Small intestine (tissue), 7 donors: ENCODE measurements around the gene IFRD2. TPM values are rescaled to one million over a fixed set of nuclear protein-coding genes. Genes with fewer than 3 reads are reported as not detected.
"Not testable (repeated sequence)": the region's sequence is repeated elsewhere in the genome, so short reads cannot be mapped to it uniquely, and the experiment has no call there.

ENCODE experiments used
- DNase-seq, 2 donors: peaks; one replicate each; pipeline versions ENCODE4 v3.0.0 to v3.0.0-alpha.2; 2013
- FAIRE-seq: peaks from 2 replicates; lab custom pipeline; 2012; peaks lifted over from hg19 to GRCh38; lab: Jason Lieb, UNC
- H3K27ac ChIP-seq, 3 donors: one replicate each; pipeline ENCODE4 v1.5.1; 2013; ENCODE audit warnings: low read length in 2 of 3, mild to moderate bottlenecking in 2 of 3, control low read depth in 1 of 3, inconsistent platforms in 1 of 3, low read depth in 1 of 3, moderate library complexity in 1 of 3
- H3K27me3 ChIP-seq, 3 donors: one replicate each; pipeline ENCODE4 v1.6.1; 2013; ENCODE audit warnings: low read length in 3 of 3, inconsistent platforms in 1 of 3; ENCODE audit not compliant: control insufficient read depth in 3 of 3, insufficient read depth in 3 of 3
- H3K36me3 ChIP-seq, 3 donors: one replicate each; pipeline ENCODE4 v1.6.1; 2013; ENCODE audit warnings: low read length in 3 of 3, inconsistent platforms in 1 of 3, low read depth in 1 of 3, mild to moderate bottlenecking in 1 of 3, moderate library complexity in 1 of 3; ENCODE audit not compliant: control insufficient read depth in 3 of 3, insufficient read depth in 2 of 3
- H3K4me1 ChIP-seq, 3 donors: one replicate each; pipeline ENCODE4 v1.6.1; 2013; ENCODE audit warnings: low read length in 2 of 3, inconsistent platforms in 1 of 3, low read depth in 1 of 3, mild to moderate bottlenecking in 1 of 3, moderate library complexity in 1 of 3; ENCODE audit not compliant: control insufficient read depth in 3 of 3, insufficient read depth in 2 of 3
- H3K4me3 ChIP-seq, 3 donors: one replicate each; pipeline ENCODE4 v1.5.1; 2013; ENCODE audit warnings: low read length in 3 of 3, control low read depth in 1 of 3, inconsistent platforms in 1 of 3, low read depth in 1 of 3, mild to moderate bottlenecking in 1 of 3, moderate library complexity in 1 of 3
- H3K9me3 ChIP-seq, 2 donors: one replicate each; pipeline ENCODE4 v1.6.1; 2013; ENCODE audit warnings: low read depth in 1 of 2, low read length in 1 of 2; ENCODE audit not compliant: control insufficient read depth in 2 of 2, insufficient read depth in 1 of 2
- WGBS, 3 donors: extraction: QIAGEN DNeasy Blood & Tissue Kit; methylation state at CpG; one replicate each; pipeline ENCODE4 v1.1.7; 2013; 5-methylcytosine and 5-hydroxymethylcytosine counted together
- polyA plus RNA-seq, 4 donors: library from polyadenylated mRNA; stranded (reverse) in 3 of 4; unstranded in 1 of 4; fragments of 200-250 nt in 3 of 4; fragments of 120-200 nt in 1 of 4; gene quantifications; one replicate each; pipeline versions ENCODE4 v1.2.1 to v1.2.3, GENCODE V29; 2013
- donor health status: healthy with polysubstance abuse.
- donor health status: control.
- donor health status: control.
- donor health status: Bipolar disorder and iron deficiency.
- donor health status: healthy.

IFRD2 gene
- polyA plus RNA-seq, 4 donors = 46.3 to 93.4 (median 71.0) TPM

DNA sequence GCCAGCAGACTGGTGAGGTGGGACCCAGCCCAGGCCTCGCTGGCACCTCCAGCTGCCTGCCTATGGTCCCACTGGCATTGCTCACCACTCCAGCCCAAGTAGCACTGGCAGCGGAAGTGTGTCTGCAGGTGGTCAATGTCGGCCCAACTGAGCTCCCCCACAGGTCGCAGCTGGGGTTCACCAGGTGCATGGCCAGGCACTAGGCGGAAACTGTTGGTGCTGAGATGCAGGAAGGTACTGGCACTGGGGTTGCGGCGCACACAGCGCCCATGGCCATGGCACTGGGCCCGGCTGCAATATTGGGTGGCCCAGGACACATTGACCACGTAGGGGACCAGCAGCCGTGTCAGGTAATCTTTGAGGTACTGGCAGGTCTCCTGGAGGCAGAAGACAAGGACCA is 25.9 kb upstream of the IFRD2 start:
- no peak for FAIRE-seq
- H3K4me1 ChIP-seq = peaks cover 3 to 58% (median 5%) of the 10 kb centered on the region in 3 donors
- no peak overlapping the region for H3K4me3 ChIP-seq
- no peaks in the 10 kb centered on the region for H3K9me3 ChIP-seq
- H3K36me3 ChIP-seq = peaks cover 0 to 60% (median 0%) of the 10 kb centered on the region in 3 donors
- WGBS, 3 donors = 78 to 84% (median 82%) methylated on average over 11 of the region's 11 CpGs
- DNase-seq = no peak
- H3K27ac ChIP-seq = no peak overlapping the region
- no peaks in the 10 kb centered on the region for H3K27me3 ChIP-seq

DNA sequence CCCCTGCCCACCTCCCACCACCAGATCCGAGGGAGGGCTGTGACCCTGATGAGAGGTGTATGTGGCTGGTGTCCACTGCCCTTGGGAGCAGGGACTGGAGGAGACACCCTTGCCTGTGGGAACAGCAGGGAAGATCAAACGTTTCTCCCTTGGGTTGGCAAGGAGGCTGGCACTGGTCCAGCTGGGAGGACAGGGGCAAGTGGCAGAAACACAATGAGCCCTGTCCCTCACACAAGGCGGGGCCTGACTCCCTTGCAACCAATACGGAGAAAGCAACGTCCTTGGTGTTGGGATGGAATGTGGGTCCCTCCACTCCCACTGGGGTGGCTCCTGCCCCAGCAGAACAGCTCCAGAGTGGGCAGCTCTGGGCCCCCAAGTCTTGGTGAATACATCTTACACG is 25.1 kb upstream of the IFRD2 start:
- Histone ChIP-seq H3K9me3 (no peaks in the 10 kb centered on the region), H3K36me3 (peaks cover 0 to 60% (median 0%) of the 10 kb centered on the region in 3 donors), H3K27me3 (no peaks in the 10 kb centered on the region), H3K27ac (peak overlapping the region; percentile 84 to 90 (median 85)), H3K4me3 (no peak overlapping the region), H3K4me1 (peaks cover 3 to 49% (median 5%) of the 10 kb centered on the region in 3 donors)
- WGBS, 3 donors = 21 to 50% (median 44%) methylated on average over 6 of the region's 6 CpGs
- peak; percentile 24 to 64 for DNase-seq
- no peak for FAIRE-seq

DNA sequence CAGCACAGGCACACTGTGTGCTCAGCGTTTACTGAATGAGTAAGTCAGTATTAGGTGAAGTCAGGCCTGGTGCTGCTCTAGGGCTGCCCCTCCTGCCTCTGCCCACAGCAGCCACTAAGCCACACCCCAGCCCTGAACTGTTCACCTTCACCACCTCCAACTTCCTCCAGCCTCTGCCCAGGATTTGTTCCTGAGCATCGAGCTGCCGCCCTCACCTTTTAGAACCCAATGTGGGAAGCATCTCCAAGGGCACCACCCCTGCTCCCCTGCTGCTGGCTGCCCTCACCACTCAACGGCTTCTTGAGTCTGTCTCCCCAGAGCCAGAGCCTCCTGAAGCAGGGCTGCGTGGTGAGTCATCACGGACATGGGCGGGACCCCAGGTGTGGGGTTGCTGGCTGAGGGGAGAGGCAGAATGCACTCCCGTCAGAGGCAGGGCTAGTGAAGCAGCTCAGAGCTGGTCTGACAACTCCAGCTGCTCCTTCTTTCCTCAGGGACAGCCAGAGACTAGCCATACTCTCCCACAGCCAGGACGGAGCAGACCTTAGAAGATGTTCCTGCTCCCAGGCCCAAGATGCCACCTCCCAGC is 24.5 kb upstream of the IFRD2 start:
- Histone ChIP-seq H3K36me3 (peaks cover 0 to 60% (median 0%) of the 10 kb centered on the region in 3 donors), H3K9me3 (no peaks in the 10 kb centered on the region), H3K27ac (peak overlapping the region; percentile 84 to 90 (median 85)), H3K4me1 (peaks cover 3 to 44% (median 5%) of the 10 kb centered on the region in 3 donors), H3K4me3 (no peak overlapping the region), H3K27me3 (no peaks in the 10 kb centered on the region)
- FAIRE-seq (no peak), DNase-seq (peak; percentile 91 to 92)
- 8 to 45% (median 22%) methylated on average over 9 of the region's 9 CpGs for WGBS, 3 donors

DNA sequence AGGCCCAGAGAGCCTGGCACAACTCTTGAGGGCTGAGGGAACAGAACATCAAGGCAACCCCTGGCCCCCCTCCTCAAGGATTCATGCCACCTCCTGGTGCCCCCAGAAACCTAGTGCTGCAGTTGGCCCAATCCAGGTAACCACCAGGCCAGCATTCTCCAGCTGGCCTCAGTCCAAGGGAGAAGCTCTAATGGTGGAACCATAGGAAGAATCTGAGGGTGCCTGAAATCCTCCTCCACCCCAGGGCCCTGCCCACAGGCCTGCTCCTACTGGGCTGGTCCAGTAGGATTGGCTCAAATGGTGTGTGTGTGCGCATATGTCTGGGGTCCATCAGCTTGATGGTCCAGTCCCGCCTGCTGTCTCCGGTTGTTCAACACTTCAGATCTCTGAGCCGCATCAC is 22.6 kb upstream of the IFRD2 start:
- Histone ChIP-seq H3K4me1 (peaks cover 0 to 37% (median 4%) of the 10 kb centered on the region in 3 donors), H3K36me3 (peaks cover 0 to 53% (median 0%) of the 10 kb centered on the region in 3 donors), H3K9me3 (no peaks in the 10 kb centered on the region), H3K27me3 (no peaks in the 10 kb centered on the region), H3K27ac (no peak overlapping the region), H3K4me3 (no peak overlapping the region)
- DNase-seq (no peak), FAIRE-seq (no peak)
- 95 to 100% (median 97%) methylated on average over 4 of the region's 4 CpGs for WGBS, 3 donors

DNA sequence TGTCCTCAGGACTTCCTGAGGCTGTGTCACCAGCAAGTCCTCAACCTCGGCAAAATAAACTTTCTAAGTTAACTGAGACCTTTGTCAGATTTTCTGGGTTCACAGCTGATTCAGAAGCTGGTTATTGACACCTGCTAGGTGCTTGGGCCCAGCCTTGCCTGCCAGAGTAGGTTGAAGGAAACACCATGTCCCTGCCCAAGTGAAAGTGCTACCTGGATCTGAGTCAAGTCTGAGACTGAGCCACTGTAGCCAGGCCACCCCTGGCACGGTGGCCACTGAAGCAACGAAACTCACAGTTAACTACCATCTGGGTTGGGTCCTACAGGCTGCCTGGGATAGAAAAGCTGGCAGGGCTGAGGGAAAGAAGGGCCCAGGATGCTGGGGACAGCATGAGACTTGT is 22.1 kb upstream of the IFRD2 start:
- FAIRE-seq (no peak), DNase-seq (no peak)
- H3K4me1 ChIP-seq = peaks cover 0 to 32% (median 4%) of the 10 kb centered on the region in 3 donors
- peaks cover 0 to 48% (median 0%) of the 10 kb centered on the region in 3 donors for H3K36me3 ChIP-seq
- peaks cover 0 to 5% of the 10 kb centered on the region in 2 donors for H3K9me3 ChIP-seq
- 77 to 81% (median 80%) methylated on average over 3 of the region's 3 CpGs for WGBS, 3 donors
- no peak overlapping the region for H3K4me3 ChIP-seq
- H3K27me3 ChIP-seq = no peaks in the 10 kb centered on the region
- no peak overlapping the region for H3K27ac ChIP-seq

DNA sequence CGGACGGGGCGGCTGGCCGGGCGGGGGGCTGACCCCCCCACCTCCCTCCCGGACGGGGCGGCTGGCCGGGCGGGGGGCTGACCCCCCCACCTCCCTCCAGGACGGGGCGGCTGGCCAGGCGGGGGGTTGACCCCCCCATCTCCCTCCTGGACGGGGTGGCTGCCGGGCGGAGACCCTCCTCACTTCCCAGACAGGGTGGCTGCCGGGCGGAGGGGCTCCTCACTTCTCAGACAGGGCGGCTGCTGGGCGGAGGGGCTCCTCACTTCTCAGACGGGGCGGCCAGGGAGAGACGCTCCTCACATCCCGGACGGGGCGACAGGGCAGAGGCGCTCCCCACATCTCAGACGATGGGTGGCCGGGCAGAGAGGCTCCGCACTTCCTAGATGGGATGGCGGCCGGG is 19.8 kb upstream of the IFRD2 start:
- H3K9me3 ChIP-seq = peaks cover 0 to 22% of the 10 kb centered on the region in 2 donors
- DNase-seq, H3K27me3 ChIP-seq, FAIRE-seq, H3K4me1 ChIP-seq, H3K4me3 ChIP-seq, H3K27ac ChIP-seq: not testable (repeated sequence)
- peaks cover 0 to 25% (median 0%) of the 10 kb centered on the region in 3 donors for H3K36me3 ChIP-seq
- WGBS, 3 donors = 91 to 98% (median 93%) methylated on average over 9 to 32 of the region's 32 CpGs

DNA sequence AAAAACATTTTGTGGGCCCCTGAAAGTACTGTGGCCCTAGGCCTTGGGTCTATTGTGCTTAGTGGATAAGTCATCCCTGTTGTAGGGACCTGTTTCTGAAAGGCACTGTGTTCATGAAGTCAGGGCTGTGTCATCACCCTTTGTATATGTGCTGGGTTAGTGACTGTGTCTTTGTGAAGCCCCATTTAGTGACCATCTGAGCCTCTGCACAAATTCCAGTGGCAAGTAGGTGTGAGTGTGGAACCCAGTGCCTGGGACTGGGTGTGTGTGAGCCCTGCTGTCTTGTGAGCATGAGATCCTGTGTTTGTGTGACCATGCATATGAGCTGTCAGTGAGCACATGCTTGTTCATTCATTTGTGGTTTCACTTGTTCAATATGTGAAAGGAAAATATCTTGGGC is 12.4 kb upstream of the IFRD2 start:
- Histone ChIP-seq H3K4me3 (no peak overlapping the region), H3K27ac (no peak overlapping the region), H3K9me3 (peaks cover 0 to 20% of the 10 kb centered on the region in 2 donors), H3K27me3 (no peaks in the 10 kb centered on the region), H3K36me3 (peaks cover 0 to 2% (median 0%) of the 10 kb centered on the region in 3 donors), H3K4me1 (peaks cover 4 to 34% (median 7%) of the 10 kb centered on the region in 3 donors)
- DNase-seq (no peak), FAIRE-seq (no peak)

DNA sequence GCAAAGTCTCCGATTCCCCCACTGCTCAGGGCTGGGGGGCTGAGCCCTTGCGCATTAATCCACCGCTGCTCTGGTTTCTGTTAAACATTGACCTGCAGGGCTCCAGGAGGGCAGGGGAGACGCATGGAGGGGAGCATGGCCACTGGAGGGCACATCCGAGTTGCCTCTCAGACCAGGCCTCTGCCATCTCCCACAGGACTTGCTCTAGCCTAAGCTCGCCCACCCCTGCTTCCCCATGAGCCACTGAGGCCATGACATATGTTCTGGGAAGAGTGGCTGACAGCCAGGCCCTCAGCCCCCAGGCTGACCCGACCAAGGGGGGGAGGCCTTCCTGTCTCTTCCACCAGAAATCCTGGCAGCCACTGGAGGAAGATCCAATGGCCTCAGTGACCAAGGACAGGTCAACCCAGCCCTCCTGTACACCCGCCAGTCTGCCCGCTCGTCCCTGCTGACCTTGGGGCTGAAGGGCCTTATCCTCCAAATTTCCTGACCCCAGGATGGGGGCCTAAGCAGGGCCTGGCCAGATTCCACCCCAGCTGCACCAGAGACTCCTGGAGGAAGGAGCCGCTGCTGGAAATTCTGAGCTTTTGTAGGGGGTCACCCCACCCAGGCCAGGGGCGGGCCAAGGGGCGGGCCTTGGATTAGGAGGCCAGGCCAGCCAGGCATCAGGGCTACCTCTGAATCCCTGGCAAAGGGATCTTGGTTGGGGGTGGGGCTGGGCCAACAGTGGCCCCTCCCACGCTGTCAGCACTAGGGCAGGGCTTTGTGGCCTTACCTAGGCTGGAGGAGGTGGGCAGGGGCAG is 11.0 kb upstream of the IFRD2 start, which contains the start of gene HYAL1:
Gene HYAL1 (minus strand): TSS at position 562 of the 803 bp plus-strand sequence. CDS start 618 bp downstream, outside the sequence.
- H3K4me1 ChIP-seq = peaks cover 7 to 42% (median 9%) of the 10 kb centered on the region in 3 donors
- no peak within 1 kb of the TSS for H3K4me3 ChIP-seq
- peaks cover 0 to 2% (median 0%) of the 10 kb centered on the region in 3 donors for H3K36me3 ChIP-seq
- peak within 1 kb of the TSS in 2 of 3 donors; percentile 37 to 67 for H3K27ac ChIP-seq
- H3K9me3 ChIP-seq = peaks cover 0 to 8% of the 10 kb centered on the region in 2 donors
- no peak for FAIRE-seq
- WGBS, 3 donors = 49 to 70% (median 54%) methylated on average over 13 to 14 of the region's 14 CpGs
- no peaks in the 10 kb centered on the region for H3K27me3 ChIP-seq
- DNase-seq = peak; percentile 48 to 75
